GM03348 (cell line): Measurements from ENCODE around the gene PRPF40A.
"Not testable (repeated sequence)": the region's sequence is repeated elsewhere in the genome, so short reads cannot be mapped to it uniquely, and the experiment has no call there.

Experiments
- DNase-seq: peaks from one replicate; pipeline ENCODE4 v3.0.0; 2012; ENCODE audit warnings: low spot score

PRPF40A gene

GRCh38 chr2:152717228-152718075 is at the start of gene PRPF40A:
PRPF40A (minus strand) TSS chr2:152717461; CDS start chr2:152717439, 22 bp downstream.
- DNase-seq = peak; percentile 99

GRCh38 chr2:152766928-152767327 is 49.7 kb upstream of the PRPF40A start:
- DNase-seq = no peak

- no peak for DNase-seq
Measured at GRCh38 chr2:152763651-152764050, 46.4 kb upstream of the PRPF40A start.

DNA sequence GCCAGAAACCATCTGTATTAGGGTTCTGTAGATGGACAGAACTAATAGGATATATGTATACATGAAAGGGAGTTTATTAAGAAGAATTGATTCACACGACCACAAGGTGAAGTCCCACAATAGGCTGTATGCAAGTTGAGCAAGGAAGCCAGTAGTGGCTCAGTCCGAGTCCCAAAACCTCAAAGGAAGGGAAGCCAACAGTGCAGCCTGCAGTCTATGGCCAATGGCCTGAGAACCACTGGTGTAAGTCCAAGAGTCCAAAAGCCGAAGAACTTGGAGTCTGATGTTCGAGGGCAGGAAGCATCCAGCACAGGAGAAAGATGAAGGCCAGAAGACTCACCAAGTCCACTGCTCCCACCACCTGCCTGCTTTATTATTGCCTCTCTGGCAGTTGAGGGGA is 45.9 kb upstream of the PRPF40A start:
- not testable (repeated sequence) for DNase-seq

DNA sequence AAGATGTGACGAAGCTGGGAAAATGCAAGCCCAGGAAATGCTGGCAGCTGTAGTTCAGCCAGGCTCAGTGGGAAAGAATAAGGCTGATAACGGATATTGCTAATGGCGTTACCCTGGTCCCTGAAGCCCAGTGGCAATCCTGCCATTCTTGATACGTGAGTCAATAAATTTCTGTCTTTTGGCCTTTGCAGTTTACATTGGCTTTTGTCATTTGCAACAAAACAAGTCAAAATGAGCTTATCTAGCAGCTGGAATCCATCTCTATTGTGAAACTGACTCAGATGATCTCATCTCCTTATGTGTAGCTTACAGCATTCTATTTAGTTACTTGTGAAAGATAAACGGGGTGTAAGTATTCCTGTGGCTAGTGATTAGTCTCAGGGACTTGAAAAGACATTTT is 44.9 kb upstream of the PRPF40A start:
- peak; percentile 65 for DNase-seq

DNA sequence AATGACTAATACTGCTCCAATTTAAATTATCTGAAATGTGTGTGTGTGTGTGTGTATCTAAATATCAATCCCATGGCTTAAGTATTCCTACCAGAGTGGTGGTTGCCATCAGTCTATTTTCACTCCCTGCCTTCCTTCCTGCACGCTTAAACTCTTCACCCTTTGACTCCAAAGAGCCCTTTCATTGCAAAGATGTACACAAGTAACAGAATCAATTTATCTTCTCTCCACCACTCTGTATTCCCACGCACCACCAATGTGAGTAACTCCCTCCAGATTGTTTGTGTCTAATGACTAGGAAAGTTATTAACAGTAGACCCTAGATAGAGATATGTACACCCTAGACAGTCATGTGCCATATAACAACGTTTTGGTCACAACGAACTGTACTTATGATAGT is 44.0 kb upstream of the PRPF40A start:
- no peak for DNase-seq

GRCh38 chr2:152759290-152760072 is 42.2 kb upstream of the PRPF40A start:
- no peak for DNase-seq

GRCh38 chr2:152755029-152755428 is 37.8 kb upstream of the PRPF40A start:
- DNase-seq = no peak

DNA sequence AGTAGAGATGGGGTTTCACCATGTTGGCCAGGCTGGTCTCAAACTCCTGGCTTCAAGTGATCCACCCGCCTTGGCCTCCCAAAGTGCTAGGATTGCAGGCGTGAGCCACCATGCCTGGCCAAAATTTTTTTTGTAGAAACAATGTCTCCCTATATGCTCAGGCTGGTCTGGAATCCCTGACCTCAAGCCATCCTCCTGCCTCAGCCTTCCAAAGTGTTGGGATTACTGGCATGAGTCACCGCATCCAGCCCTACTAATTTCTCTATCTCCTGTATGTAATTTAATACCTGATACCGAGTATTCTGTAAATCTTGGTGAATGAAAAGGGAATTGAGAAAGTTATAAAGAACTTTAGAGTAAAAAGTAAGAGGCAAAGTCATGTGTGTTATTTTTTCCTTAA is 30.5 kb upstream of the PRPF40A start:
- not testable (repeated sequence) for DNase-seq

DNA sequence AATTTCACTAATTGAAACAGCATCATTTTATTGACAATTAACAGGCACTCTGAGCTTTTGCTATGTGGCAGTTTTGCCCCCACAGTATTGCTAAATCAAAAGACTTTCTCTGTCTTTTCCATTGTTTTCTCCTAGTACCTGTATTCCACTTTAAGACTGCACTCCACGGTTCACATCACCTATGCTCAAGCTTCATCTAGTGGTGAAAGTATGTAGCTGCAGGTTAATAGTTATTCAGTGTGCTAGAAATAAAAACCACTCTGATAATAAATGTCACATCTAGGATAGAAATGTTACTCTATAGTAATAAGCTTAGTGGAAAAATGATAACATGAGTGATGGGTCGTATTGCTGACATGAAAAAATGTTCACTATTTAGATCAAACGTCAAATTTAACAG is 25.7 kb upstream of the PRPF40A start:
- DNase-seq = no peak

DNA sequence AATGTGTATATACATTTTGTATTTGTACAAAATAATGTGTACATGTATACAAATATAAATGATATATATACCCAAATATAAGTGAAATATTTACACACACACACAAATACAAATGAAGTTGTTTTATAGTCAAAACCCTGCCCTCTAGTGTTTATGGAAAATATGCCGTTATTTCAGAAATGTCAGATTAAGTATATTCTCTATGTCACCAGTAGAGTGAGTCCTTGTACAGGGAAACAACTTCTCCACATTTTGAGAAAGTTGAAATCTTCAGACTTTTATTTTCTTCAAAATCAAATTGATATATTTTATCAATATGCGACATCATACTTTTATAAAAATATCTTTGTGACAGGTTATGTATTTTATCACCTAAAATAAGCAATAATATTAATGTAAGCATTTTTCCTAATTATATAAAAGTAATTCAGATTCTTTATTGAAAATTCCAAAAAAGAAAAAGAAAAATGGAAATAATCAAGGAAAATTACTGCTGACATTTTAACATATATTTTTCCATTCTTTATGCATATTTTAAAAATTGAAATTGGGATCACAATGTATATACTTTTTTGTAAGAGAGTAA is 23.6 kb upstream of the PRPF40A start:
- peak; percentile 62 for DNase-seq

DNA sequence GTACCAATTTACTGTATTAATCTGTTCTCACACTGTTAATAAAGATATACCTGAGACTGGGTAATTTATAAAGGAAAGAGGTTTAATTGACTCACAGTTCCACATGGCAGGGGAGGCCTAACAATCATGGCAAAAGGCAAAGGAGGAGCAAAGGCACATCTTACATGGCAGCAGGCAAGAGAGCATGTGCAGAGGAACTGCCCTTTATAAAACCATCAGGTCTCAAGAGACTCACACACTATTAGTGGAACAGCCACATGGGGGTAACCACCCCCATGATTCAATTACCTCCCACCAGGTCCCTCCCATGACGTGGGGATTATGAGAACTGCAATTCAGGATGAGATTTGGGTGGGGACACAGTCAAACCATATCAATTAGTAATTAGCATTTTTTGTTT is 22.4 kb upstream of the PRPF40A start:
- not testable (repeated sequence) for DNase-seq

- DNase-seq = no peak
Measured at GRCh38 chr2:152738438-152738837, 21.2 kb upstream of the PRPF40A start.

- not testable (repeated sequence) for DNase-seq
Measured at GRCh38 chr2:152737509-152737908, 20.2 kb upstream of the PRPF40A start.

GRCh38 chr2:152730591-152731333 is 13.5 kb upstream of the PRPF40A start:
- peak; percentile 9 for DNase-seq

DNA sequence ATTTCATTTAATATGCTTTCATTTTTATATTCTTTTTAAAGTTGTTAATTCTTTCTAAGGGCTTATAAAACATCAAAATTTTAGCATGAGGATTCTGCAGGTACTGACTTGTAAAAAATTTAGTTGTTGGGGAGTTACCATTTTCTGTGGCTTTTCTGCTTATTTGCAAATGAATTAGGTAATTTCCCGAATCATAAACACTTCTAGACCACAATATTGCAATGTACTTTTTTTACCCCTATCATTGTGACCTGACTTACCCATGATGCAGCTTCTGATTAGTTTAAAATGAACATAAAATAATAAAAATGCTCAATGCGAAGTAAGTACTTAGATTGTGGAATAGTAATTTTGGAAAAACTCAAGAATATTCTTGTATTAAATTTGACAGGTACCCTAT is 12.6 kb upstream of the PRPF40A start:
- no peak for DNase-seq

DNA sequence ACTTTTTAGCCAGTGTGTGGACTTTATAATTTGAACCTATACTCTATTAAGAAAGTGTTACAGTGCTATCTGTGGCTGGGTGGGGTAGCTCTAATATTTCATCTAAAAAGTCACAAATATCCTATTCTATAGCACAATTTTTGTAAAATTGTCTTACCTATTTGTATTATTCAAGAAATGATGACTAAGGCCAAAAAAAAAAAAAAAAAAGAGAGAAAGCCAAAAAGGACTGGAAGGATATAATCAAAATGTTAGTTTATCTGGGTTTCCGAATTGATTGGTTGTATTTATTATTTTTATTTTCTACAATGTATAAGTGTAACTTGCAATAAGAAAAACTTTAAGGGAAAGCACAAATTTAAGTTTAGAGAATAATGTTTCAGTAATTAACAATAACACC is 6.7 kb upstream of the PRPF40A start:
- DNase-seq = no peak

DNA sequence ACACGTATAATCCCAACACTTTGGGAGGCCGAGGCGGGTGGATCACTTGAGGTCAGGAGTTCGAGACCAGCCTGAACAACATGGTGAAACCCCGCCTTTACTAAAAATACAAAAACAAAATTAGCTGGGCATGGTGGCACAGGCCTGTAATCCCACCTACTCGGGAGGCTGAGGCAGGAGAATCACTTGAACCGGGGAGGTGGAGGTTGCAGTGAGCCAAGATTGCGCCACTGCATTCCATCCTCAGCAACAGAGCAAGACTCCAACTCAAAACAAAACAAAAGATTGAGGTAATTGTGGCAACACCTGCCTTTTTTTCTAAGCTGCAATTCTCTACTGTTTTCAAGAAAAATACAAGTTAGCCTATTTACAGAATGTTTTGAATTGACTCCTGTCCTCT is 5.4 kb upstream of the PRPF40A start:
- DNase-seq = not testable (repeated sequence)

DNA sequence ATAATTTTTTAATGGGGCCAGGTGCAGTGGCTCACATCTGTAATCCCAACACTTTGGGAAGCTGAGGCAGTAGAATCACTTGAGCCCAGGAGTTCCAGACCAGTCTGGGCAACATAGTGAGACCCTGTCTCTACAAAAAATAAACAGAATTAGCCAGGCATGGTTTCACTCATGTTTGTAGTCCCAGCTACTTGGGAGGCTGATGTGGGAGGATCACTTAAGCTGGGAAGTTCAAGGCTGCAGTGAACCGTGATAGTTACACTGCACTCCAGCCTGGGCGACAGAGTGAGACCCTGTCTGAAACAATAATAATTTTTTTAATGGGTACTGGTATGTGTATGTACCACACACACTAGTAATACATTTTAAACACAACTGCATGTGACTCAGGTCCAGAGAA is 3.5 kb upstream of the PRPF40A start:
- DNase-seq = no peak

DNA sequence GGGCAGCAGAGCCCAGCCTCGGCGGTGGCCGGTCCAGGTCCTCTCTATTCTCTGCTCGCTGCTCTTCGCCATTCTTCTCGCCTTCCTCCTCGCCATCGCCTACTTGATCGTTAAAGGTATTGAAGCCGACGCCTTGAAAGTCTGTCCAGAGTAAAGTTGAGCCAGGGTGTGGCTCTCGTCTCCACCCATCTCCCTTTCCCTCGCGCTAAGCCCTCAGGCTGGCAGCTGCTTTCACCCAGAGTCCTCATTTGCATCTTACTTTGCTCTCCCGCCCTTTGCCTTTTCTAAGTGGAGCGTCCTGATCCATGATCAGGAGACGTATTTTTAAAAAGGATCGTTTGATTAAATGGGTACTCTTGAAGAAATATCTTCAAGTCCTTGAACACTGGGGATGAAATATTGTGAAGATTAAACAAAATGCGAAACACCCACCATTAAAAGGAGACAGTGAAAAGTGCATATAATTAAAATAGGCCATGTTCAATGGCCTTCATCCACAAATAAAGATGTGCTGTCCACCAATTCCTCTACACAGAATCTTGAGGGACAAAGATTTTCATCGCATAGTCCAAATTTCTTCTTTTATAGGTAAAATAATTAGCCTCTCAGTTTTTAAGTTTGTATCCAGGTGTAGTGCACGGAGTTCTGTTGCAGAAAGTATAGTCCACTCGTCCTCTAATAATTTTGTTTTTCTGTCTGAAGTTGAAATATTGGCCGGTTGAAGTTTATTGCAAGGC is 1.8 kb upstream of the PRPF40A start:
- DNase-seq = peak; percentile 28
